Measurements from ENCODE around the gene WASHC1.
"Not testable (repeated sequence)": the region's sequence is repeated elsewhere in the genome, so short reads cannot be mapped to it uniquely, and the experiment has no call there.

DNA sequence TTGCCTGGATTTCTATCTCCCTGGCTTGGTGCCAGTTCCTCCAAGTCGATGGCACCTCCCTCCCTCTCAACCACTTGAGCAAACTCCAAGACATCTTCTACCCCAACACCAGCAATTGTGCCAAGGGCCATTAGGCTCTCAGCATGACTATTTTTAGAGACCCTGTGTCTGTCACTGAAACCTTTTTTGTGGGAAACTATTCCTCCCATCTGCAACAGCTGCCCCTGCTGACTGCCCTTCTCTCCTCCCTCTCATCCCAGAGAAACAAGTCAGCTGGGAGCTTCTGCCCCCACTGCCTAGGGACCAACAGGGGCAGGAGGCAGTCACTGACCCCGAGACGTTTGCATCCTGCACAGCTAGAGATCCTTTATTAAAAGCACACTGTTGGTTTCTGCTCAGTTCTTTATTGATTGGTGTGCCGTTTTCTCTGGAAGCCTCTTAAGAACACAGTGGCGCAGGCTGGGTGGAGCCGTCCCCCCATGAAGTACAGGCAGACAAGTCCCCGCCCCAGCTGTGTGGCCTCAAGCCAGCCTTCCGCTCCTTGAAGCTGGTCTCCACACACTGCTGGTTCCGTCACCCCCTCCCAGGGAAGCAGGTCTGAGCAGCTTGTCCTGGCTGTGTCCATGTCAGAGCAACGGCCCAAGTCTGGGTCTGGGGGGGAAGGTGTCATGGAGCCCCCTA lies 15.0 kb downstream of the WASHC1 start:
- TF ChIP-seq, protein P1, sequence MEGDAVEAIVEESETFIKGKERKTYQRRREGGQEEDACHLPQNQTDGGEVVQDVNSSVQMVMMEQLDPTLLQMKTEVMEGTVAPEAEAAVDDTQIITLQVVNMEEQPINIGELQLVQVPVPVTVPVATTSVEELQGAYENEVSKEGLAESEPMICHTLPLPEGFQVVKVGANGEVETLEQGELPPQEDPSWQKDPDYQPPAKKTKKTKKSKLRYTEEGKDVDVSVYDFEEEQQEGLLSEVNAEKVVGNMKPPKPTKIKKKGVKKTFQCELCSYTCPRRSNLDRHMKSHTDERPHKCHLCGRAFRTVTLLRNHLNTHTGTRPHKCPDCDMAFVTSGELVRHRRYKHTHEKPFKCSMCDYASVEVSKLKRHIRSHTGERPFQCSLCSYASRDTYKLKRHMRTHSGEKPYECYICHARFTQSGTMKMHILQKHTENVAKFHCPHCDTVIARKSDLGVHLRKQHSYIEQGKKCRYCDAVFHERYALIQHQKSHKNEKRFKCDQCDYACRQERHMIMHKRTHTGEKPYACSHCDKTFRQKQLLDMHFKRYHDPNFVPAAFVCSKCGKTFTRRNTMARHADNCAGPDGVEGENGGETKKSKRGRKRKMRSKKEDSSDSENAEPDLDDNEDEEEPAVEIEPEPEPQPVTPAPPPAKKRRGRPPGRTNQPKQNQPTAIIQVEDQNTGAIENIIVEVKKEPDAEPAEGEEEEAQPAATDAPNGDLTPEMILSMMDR (IDR thresholded peaks at IDR 0.05; ENCODE audit: borderline replicate concordance, extremely low read depth, low read length, poor library complexity, severe bottlenecking), result not testable (repeated sequence)
- not testable (repeated sequence) for TF ChIP-seq EZH2 (IDR thresholded peaks at IDR 0.05; ENCODE audit: borderline replicate concordance, low read depth, low read length, severe bottlenecking)

Data from DND-41 (cell line).